SK-N-SH (cell line): Measurements from ENCODE around the gene ANAPC16. TPM values are rescaled to one million over a fixed set of nuclear protein-coding genes. Genes with fewer than 3 reads are reported as not detected.
"Not testable (repeated sequence)": the region's sequence is repeated elsewhere in the genome, so short reads cannot be mapped to it uniquely, and the experiment has no call there.

Experiments
- CTCF ChIA-PET: fragments of 300-600, 350-600 bp; formaldehyde crosslinking; extraction: SDS; loops from one replicate; lab custom pipeline; 2021; lab: Yijun Ruan, JAX
- POLR2A ChIA-PET: fragments of 350-600 bp; sonication (Branson Sonifier 250); formaldehyde crosslinking; extraction: SDS; loops from one replicate; lab custom pipeline; 2020; ENCODE audit warnings: antibody characterized with exemption, inconsistent platforms; lab: Yijun Ruan, JAX
- DNase-seq: peaks from one replicate; pipeline ENCODE4 v3.0.0; 2012
- H2AFZ ChIP-seq: fragments of 200-600 bp; sonication (generic); 2 replicates; pipeline ENCODE4 v1.8.1; 2016; ENCODE audit warnings: antibody characterized with exemption, mild to moderate bottlenecking, low read depth
- H3F3A ChIP-seq: fragments of 200-600 bp; sonication (generic); replicated peaks from 2 replicates; pipeline ENCODE3; 2016; ENCODE audit warnings: antibody characterized with exemption, mild to moderate bottlenecking; ENCODE audit not compliant: insufficient read depth
- H3K27ac ChIP-seq, 2 experiments: fragments of 200-500 bp in 1 of 2; fragments of 200-600 bp in 1 of 2; sonication (Bioruptor generic) in 1 of 2; sonication (generic), shearing (Covaris generic) in 1 of 2; 2 replicates each; pipeline versions ENCODE4 v1.5.1 to v1.6.1; 2014 to 2016; ENCODE audit warnings: low read depth in 2 of 2, inconsistent platforms in 1 of 2, low read length in 1 of 2, mild to moderate bottlenecking in 1 of 2, mixed read lengths in 1 of 2
- H3K27me3 ChIP-seq: fragments of 200-600 bp; sonication (generic), shearing (Covaris generic); 2 replicates; pipeline ENCODE4 v1.6.1; 2016; ENCODE audit warnings: mixed run types; ENCODE audit not compliant: insufficient read depth
- H3K36me3 ChIP-seq, 2 experiments: fragments of 200-500 bp in 1 of 2; fragments of 200-600 bp in 1 of 2; sonication (Bioruptor generic) in 1 of 2; sonication (generic) in 1 of 2; replicated peaks in 1 of 2; 2 replicates each; pipeline versions ENCODE3 to v1.5.1; 2014 to 2016; ENCODE audit warnings: low read length in 1 of 2, mild to moderate bottlenecking in 1 of 2; ENCODE audit not compliant: insufficient read depth in 2 of 2, control insufficient read depth in 1 of 2
- H3K4me1 ChIP-seq, 2 experiments: fragments of 200-500 bp in 1 of 2; fragments of 200-600 bp in 1 of 2; sonication (Bioruptor generic) in 1 of 2; sonication (generic), shearing (Covaris generic) in 1 of 2; 2 replicates each; pipeline versions ENCODE4 v1.5.1 to v1.6.1; 2014 to 2016; ENCODE audit warnings: low read depth in 1 of 2, low read length in 1 of 2, mixed run types in 1 of 2; ENCODE audit not compliant: insufficient read depth in 2 of 2, control insufficient read depth in 1 of 2
- H3K4me2 ChIP-seq: fragments of 200-600 bp; sonication (generic), shearing (Covaris generic); 2 replicates; pipeline ENCODE4 v1.6.1; 2017; ENCODE audit warnings: mixed run types
- H3K4me3 ChIP-seq, 2 experiments: fragments of 200-500 bp in 1 of 2; fragments of 200-600 bp in 1 of 2; sonication (Bioruptor generic) in 1 of 2; sonication (generic), shearing (Covaris generic) in 1 of 2; 2 replicates each; pipeline versions ENCODE4 v1.5.1 to v1.8.1; 2014 to 2016; ENCODE audit warnings: low read depth in 2 of 2, inconsistent platforms in 1 of 2, low read length in 1 of 2, mild to moderate bottlenecking in 1 of 2, mixed read lengths in 1 of 2, moderate library complexity in 1 of 2
- H3K79me2 ChIP-seq: fragments of 200-600 bp; sonication (generic); 2 replicates; pipeline ENCODE4 v1.8.1; 2017; ENCODE audit warnings: mild to moderate bottlenecking; ENCODE audit not compliant: insufficient read depth
- H3K9ac ChIP-seq: fragments of 200-600 bp; sonication (generic); 2 replicates; pipeline ENCODE4 v1.6.1; 2017; ENCODE audit warnings: mixed run types
- H3K9me2 ChIP-seq: fragments of 200-600 bp; sonication (generic); 2 replicates; pipeline ENCODE4 v1.6.1; 2017; ENCODE audit warnings: mixed run types
- H3K9me3 ChIP-seq: fragments of 200-600 bp; sonication (generic); 2 replicates; pipeline ENCODE4 v1.6.1; 2017; ENCODE audit warnings: mixed run types, mild to moderate bottlenecking, moderate library complexity
- H4K20me1 ChIP-seq: fragments of 200-600 bp; sonication (generic); 2 replicates; pipeline ENCODE4 v1.6.1; 2017; ENCODE audit warnings: mild to moderate bottlenecking, mixed run types; ENCODE audit not compliant: insufficient read depth
- ELF1 ChIP-seq: IDR thresholded peaks from 2 replicates; pipeline ENCODE4 v1.4.0; 2012
- FOSL2 ChIP-seq: IDR thresholded peaks from 2 replicates; pipeline ENCODE4 v1.4.0; 2012; ENCODE audit warnings: low read depth, mild to moderate bottlenecking, moderate library complexity, borderline replicate concordance
- GABPA ChIP-seq: IDR thresholded peaks from 2 replicates; pipeline ENCODE4 v1.4.0; 2012; ENCODE audit warnings: low read depth, mild to moderate bottlenecking
- GATA2 ChIP-seq: sonication (generic); formaldehyde crosslinking; IDR thresholded peaks from 2 replicates; pipeline ENCODE4 v1.5.0; 2020; ENCODE audit warnings: mild to moderate bottlenecking, missing genetic modification reagents
- IRF3 ChIP-seq: fragments of 150-350 bp; IDR thresholded peaks from 2 replicates; pipeline ENCODE4 v1.6.1; 2016; ENCODE audit warnings: mild to moderate bottlenecking, low read depth, low read length
- JUND ChIP-seq: IDR thresholded peaks from 2 replicates; pipeline ENCODE4 v1.4.0; 2012
- MEF2A ChIP-seq: IDR thresholded peaks from 2 replicates; pipeline ENCODE4 v1.4.0; 2012; ENCODE audit warnings: low read depth, borderline replicate concordance
- MXI1 ChIP-seq: IDR thresholded peaks from 2 replicates; pipeline ENCODE4 v1.6.1; 2012; ENCODE audit warnings: mild to moderate bottlenecking, low read depth, low read length, improper control_type of control experiment
- POLR2AphosphoS5 ChIP-seq: IDR thresholded peaks from 2 replicates; pipeline ENCODE4 v1.6.1; 2012; ENCODE audit warnings: low read depth, low read length
- RAD21 ChIP-seq: IDR thresholded peaks from 2 replicates; pipeline ENCODE4 v1.6.1; 2012; ENCODE audit warnings: mild to moderate bottlenecking, low read length
- RCOR1 ChIP-seq: fragments of 150-350 bp; IDR thresholded peaks from 2 replicates; pipeline ENCODE4 v1.6.1; 2017; ENCODE audit warnings: antibody characterized with exemption, low read length
- RXRA ChIP-seq: IDR thresholded peaks from 2 replicates; pipeline ENCODE4 v1.4.0; 2012; ENCODE audit warnings: low read depth, mild to moderate bottlenecking, borderline replicate concordance
- TAF1 ChIP-seq: IDR thresholded peaks from 2 replicates; pipeline ENCODE4 v1.6.1; 2012; ENCODE audit warnings: low read depth, mild to moderate bottlenecking, low read length, moderate library complexity, borderline replicate concordance
- USF1 ChIP-seq: IDR thresholded peaks from 2 replicates; pipeline ENCODE4 v1.4.0; 2012; ENCODE audit warnings: low read depth, borderline replicate concordance
- YY1 ChIP-seq: IDR thresholded peaks from 2 replicates; pipeline ENCODE4 v1.4.0; 2012; ENCODE audit warnings: low read depth, mild to moderate bottlenecking
- ZBTB33 ChIP-seq: IDR thresholded peaks from 2 replicates; pipeline ENCODE4 v1.4.0; 2012; ENCODE audit warnings: low read depth, borderline replicate concordance
- WGBS: methylation state at CpG from one replicate; pipeline ENCODE4 v1.1.6; 2017; ENCODE audit warnings: low lambda C conversion rate; 5-methylcytosine and 5-hydroxymethylcytosine counted together
- polyA plus RNA-seq, 3 experiments: library from polyadenylated mRNA; depleted of rRNA; stranded (reverse); fragments of >200 nt; gene quantifications; 2 replicates each; pipeline ENCODE4 v1.2.3, GENCODE V29; 2012
- TF ChIP-seq, protein P1 (sequence below): fragments of 150-350 bp; IDR thresholded peaks from 2 replicates; pipeline ENCODE4 v1.6.1; 2017; ENCODE audit warnings: antibody characterized with exemption, low read length, low read depth, borderline replicate concordance
- TF ChIP-seq, protein P2 (sequence below): fragments of 200-600 bp; sonication (generic); IDR thresholded peaks from 2 replicates; pipeline ENCODE4 v1.6.1; 2017; ENCODE audit warnings: antibody characterized with exemption, mild to moderate bottlenecking, moderate library complexity
- TF ChIP-seq, protein P3 (sequence below): IDR thresholded peaks from 2 replicates; pipeline ENCODE4 v1.4.0; 2012; ENCODE audit warnings: low read depth

Gene ANAPC16
- polyA plus RNA-seq, 1 of the 3 experiments (the other 2 are of a cell fraction), result 45.2 TPM

DNA sequence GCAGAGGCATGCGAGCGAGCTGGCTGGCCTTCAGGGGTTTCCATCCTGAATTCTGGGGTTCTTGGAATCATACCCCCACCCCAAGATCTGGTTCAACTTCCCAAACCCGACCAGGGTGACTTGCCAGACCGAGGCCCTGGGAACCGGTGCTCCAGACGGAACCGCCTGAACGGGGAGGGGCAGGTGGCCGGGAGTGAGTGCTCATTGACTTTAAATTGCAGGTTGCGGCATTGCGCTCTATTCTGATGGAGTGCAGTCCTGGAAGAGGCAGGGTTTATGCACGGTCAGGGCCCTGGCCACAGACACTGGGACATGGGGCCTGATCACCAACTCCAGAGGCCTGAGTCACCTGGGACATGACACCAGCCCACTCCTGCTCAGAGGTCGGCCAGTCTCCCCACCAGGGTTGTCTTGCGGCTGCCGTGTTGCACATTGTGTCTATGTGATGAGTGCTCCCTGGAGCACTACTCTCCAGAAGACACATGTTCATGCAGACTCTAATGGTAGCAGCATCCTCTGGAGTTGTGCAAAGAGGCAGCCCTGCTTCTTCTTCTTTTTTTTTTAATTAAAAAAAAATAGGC, 52.1 kb downstream of the ANAPC16 start:
- ChIA-PET POLR2A (no interaction called here), CTCF (no interaction called here)
- H3K9me3 ChIP-seq, result no peaks in the 10 kb centered on the region
- no peaks in the 10 kb centered on the region for H4K20me1 ChIP-seq
- no peaks in the 10 kb centered on the region for H3K36me3 ChIP-seq
- no peak overlapping the region for H3K27ac ChIP-seq
- no peak overlapping the region for H2AFZ ChIP-seq
- no peaks in the 10 kb centered on the region for H3K9me2 ChIP-seq
- H3F3A ChIP-seq, result peaks cover 5% of the 10 kb centered on the region
- WGBS, result 91% methylated on average over 9 of the region's 15 CpGs
- no peaks in the 10 kb centered on the region for H3K79me2 ChIP-seq
- no peak overlapping the region for H3K9ac ChIP-seq
- H3K4me1 ChIP-seq, result peaks cover 5 to 20% of the 10 kb centered on the region in 2 experiments; a peak in 3 of 4 replicates
- TF ChIP-seq, protein P1, sequence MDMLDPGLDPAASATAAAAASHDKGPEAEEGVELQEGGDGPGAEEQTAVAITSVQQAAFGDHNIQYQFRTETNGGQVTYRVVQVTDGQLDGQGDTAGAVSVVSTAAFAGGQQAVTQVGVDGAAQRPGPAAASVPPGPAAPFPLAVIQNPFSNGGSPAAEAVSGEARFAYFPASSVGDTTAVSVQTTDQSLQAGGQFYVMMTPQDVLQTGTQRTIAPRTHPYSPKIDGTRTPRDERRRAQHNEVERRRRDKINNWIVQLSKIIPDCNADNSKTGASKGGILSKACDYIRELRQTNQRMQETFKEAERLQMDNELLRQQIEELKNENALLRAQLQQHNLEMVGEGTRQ, result no peak
- TF ChIP-seq USF1, result no peak
- no peak for TF ChIP-seq MEF2A
- TF ChIP-seq YY1, result no peak
- TF ChIP-seq MXI1, result no peak
- TF ChIP-seq, protein P2, sequence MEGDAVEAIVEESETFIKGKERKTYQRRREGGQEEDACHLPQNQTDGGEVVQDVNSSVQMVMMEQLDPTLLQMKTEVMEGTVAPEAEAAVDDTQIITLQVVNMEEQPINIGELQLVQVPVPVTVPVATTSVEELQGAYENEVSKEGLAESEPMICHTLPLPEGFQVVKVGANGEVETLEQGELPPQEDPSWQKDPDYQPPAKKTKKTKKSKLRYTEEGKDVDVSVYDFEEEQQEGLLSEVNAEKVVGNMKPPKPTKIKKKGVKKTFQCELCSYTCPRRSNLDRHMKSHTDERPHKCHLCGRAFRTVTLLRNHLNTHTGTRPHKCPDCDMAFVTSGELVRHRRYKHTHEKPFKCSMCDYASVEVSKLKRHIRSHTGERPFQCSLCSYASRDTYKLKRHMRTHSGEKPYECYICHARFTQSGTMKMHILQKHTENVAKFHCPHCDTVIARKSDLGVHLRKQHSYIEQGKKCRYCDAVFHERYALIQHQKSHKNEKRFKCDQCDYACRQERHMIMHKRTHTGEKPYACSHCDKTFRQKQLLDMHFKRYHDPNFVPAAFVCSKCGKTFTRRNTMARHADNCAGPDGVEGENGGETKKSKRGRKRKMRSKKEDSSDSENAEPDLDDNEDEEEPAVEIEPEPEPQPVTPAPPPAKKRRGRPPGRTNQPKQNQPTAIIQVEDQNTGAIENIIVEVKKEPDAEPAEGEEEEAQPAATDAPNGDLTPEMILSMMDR, result no peak
- no peak for TF ChIP-seq RXRA
- no peak for TF ChIP-seq POLR2AphosphoS5
- no peak for TF ChIP-seq ELF1
- no peak for TF ChIP-seq GATA2 (CRISPR knock-in tag)
- no peak for TF ChIP-seq RAD21
- TF ChIP-seq FOSL2, result no peak
- TF ChIP-seq RCOR1, result no peak
- no peak for TF ChIP-seq GABPA
- no peak for TF ChIP-seq ZBTB33
- no peak for TF ChIP-seq TAF1
- TF ChIP-seq, protein P3, sequence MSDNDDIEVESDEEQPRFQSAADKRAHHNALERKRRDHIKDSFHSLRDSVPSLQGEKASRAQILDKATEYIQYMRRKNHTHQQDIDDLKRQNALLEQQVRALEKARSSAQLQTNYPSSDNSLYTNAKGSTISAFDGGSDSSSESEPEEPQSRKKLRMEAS, result no peak
- TF ChIP-seq JUND, result no peak
- TF ChIP-seq IRF3, result no peak
- DNase-seq, result no peak
- no peaks in the 10 kb centered on the region for H3K27me3 ChIP-seq
- H3K4me2 ChIP-seq, result no peak overlapping the region
- H3K4me3 ChIP-seq, result no peak overlapping the region

DNA sequence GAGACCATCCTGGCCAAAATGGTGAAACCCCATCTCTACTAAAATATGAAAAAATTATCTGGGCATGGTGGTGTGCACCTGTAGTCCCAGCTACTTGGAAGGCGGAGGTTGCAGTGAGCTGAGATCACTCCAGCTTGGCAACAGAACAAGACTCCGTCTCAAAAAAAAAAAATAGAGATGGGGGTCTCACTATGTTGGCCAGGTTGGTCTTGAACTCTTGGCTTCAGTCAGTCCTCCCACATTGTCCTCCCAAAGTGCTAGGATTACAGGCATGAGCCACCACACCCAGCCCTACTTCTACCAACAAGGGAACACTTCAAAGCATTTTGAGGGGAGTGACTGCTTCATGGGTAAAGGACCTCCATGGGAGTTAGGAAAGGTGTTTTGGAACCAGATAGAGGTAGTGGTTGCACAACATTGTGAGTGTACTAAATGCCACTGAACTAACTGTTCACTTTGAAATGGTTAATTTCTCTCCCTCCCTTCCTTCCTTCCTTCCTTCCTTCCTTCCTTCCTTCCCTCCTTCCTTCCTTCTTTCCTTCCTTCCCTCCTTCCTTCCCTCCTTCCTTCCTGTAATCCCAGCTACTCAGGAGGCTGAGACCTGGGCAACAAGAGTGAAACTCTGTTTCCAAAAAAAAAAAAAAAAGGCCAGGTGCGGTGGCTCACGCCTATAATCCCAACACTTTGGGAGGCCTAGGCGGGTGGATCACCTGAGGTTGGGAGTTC, 52.8 kb downstream of the ANAPC16 start:
- not testable (repeated sequence) for H3K79me2 ChIP-seq, H3K9me3 ChIP-seq, H3K36me3 ChIP-seq, H2AFZ ChIP-seq, H3K4me2 ChIP-seq, H3K27ac ChIP-seq, H3K4me3 ChIP-seq, H3K9me2 ChIP-seq, H4K20me1 ChIP-seq, H3K27me3 ChIP-seq, H3K9ac ChIP-seq, DNase-seq
- Histone ChIP-seq H3K4me1 (peaks cover 5 to 18% of the 10 kb centered on the region in 2 experiments; a peak in 3 of 4 replicates), H3F3A (peaks cover 10% of the 10 kb centered on the region)
- ChIA-PET POLR2A (interaction anchor here (1.9 kb wide), 1 partner anchor 8 kb away, joined by 10 read pairs; no protein-coding TSS in a partner anchor), CTCF (interaction anchor here (0.7 to 1.5 kb wide), 4 partner anchors 9 to 1871 kb away, joined by 3 to 5 read pairs (median 3); no protein-coding TSS in a partner anchor)
- WGBS, result 98% methylated on average over 5 of the region's 5 CpGs
